T-helper 22 cell (primary cell): Measurements from ENCODE around the gene STT3A.
"Not testable (repeated sequence)": the region's sequence is repeated elsewhere in the genome, so short reads cannot be mapped to it uniquely, and the experiment has no call there.

ENCODE experiments used
- DNase-seq: peaks from one replicate; pipeline ENCODE4 v3.0.0-alpha.2; 2020; ENCODE audit warnings: low read depth

The STT3A gene

GRCh38 chr11:125592305-125593113 is at the start of gene STT3A:
STT3A (plus strand) TSS chr11:125592852; CDS start chr11:125595916, 3,064 bp downstream.
- DNase-seq: peak; percentile 98

GRCh38 chr11:125550780-125551179 is 41.9 kb upstream of the STT3A start:
- DNase-seq: no peak

GRCh38 chr11:125551835-125552342 is 40.8 kb upstream of the STT3A start:
- DNase-seq: no peak

- no peak for DNase-seq
These were observed 39.7 kb upstream of the STT3A start for GRCh38 chr11:125552927-125553326.

DNA sequence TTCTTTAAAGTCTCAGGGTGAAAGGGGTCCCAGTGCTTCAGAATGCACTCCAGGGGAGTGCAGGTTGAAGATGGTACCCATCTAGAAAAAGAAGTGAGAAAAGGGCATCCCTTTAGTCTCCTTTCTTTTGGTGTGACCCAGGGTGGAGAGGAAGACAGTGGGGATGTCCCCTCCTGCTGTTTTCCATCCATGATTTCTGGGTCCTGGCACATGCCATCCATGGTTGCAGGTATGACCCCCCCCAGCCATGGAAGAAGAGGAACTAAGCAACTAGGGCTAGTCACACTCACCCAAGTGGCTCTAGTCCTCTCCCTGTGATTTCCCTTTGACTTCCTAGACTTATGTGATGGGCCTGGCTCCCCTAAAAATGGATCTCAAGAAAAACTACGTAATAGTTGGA is 39.3 kb upstream of the STT3A start:
- DNase-seq: no peak

DNA sequence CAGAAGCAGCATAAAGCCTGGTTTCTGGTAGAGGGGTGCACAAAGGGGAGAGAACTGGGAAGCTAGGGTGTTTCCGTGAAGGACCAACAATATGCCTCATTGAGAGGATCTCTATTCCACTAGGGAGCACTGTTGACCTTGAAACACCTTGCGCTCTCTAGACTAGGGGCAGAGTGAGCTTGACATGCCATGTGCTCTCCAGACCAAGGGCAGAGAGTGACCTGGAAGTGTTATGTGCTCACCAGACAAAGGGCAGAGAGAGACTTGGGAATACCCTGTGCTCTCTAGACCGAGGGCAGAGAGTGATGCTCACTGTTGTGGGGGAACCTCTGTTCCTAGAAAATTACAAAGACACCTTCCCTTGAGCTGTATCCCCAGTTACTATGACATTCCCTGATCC is 38.6 kb upstream of the STT3A start:
- DNase-seq: no peak

GRCh38 chr11:125559888-125560287 is 32.8 kb upstream of the STT3A start:
- DNase-seq: no peak

- DNase-seq: no peak
These were observed 30.7 kb upstream of the STT3A start for GRCh38 chr11:125561924-125562323.

GRCh38 chr11:125562430-125562829 is 30.2 kb upstream of the STT3A start:
- DNase-seq: no peak

GRCh38 chr11:125564357-125564756 is 28.3 kb upstream of the STT3A start:
- no peak for DNase-seq

DNA sequence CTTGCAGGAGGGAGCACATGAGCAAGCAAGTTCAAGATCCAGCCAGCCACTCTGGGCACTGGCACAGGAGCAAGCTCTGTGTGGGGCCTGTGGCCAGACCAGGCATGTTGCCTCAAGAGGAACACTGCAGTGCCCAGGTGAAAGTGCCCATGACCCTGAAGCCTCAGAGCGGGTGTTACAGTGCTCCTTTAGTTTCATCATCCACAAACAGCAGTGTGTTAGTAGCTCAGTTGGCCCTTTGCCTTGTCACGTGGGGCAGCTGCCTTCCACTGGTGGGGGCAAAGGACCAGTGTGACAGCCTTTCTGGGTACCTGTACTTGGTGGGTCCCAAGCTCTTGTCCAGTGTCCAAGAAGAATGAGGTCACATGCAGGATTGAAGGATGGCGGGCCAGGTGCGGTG is 26.4 kb upstream of the STT3A start:
- no peak for DNase-seq

DNA sequence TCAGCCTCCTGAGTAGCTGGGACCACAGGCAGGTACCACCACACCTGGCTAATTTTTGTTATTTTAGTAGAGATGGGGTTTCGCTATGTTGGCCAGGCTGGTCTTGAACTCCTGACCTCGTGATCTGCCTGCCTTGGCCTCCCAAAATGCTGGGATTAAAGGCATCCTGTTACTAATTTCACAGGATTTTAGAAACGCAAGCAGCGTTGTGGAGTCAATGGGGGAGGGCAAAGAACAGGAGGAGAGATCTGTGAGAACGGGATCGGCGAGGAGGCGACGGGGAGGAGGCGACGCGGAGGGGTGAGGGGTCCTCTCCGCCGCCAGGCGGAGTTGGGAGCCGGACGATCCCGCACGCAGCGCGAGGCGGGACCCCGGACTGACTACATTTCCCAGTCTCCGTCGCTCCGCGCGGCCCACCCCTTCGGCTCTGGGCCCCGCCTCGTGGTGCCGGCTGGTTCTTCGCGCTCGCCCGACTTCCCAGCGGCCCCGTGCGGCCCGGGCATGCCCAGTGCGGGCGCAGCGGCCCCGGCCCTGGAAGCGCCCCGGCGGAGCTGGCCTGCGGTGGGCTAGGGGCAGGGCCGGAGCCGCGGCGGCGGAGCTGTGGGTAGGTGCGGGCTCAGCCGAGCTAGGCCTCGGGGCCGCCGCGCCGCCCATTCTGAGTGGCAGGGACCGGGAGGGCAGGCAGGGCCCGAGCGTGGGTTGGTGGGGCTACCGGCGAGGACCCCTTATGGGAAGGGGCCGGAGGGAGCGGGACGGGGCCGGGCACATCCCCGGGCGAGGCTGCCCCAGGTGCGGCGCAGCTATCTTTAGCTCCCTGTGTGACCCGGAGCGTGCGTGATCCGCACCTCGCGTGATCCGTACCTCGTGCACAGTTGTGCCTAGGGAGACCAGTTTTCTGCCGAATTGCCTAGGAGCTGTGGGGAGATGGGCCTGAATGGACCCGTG is 23.4 kb upstream of the STT3A start, which contains the start of gene EI24:
TSS of gene EI24 (plus strand) at position 508 of the 945 bp plus-strand sequence. CDS start 3,051 bp downstream, outside the sequence.
- peak; percentile 78 for DNase-seq

DNA sequence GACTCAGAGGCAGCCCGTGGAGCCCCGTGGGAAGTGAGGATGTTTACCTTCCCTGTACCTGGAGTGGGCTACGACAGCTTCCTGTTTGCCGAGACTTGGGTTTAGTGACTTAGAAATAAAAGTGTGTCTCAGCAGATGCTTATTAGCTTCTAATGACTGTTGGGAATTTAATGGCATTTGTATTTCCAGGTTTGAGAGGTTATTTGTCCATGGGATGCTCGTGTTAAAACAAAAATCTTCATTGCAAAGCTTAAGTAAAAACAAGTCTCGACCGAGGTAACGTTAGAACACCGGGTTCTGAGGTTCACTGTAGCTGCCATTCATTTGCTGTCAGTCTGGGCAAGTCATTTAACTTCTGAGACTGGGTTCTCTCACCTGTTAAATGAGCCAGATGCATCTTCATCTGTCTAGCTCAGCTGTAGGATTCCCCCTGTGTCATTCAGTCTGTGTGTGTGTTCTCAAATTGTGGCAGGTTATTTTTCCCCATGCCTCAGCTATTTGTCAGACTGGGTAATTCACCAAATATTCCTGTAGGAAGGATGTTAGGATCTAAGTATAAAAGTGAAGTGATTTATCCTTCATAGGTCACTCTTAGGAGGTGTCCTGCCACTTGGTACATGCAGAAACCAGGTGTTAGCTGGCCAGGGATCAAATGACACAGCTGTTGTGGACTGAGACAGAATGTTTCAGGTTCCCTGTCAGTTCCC is 22.6 kb upstream of the STT3A start:
- no peak for DNase-seq

GRCh38 chr11:125570952-125571351 is 21.7 kb upstream of the STT3A start:
- DNase-seq: no peak

DNA sequence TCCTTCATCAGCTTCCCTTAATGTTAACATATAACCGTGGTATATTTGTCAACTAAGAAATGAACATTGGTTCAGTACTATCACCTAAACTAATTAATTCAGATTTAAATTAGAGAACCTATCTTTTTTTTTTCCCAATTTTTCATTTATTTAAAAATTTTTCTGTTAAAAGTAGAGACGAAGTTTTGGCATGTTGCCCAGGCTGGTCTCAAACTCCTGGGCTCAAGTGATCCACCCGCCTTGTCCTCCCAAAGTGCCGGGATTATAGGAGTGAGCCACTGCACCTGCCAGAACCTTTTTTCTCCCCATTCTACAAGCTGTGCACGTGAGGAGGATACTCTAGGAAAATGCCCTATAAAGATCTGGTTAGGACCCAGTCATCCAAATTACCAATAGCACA is 19.7 kb upstream of the STT3A start:
- DNase-seq: no peak

DNA sequence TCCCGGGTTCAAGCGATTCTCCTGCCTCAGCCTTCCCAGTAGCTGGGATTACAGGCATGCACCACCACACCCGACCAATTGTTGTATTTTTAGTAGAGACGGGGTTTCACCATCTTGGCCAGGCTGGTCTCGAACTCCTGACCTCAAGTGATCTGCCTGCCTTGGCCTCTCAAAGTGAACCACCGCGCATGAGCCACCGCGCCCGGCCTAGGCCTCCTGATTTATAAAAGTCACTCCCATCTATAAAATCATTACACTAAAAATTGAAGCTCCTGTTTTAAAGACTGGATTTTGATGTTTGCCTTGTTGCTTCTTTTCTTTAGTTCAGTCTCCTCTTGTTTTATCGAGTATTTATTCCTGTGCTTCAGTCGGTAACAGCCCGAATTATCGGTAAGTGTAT is 15.5 kb upstream of the STT3A start:
- DNase-seq: not testable (repeated sequence)

DNA sequence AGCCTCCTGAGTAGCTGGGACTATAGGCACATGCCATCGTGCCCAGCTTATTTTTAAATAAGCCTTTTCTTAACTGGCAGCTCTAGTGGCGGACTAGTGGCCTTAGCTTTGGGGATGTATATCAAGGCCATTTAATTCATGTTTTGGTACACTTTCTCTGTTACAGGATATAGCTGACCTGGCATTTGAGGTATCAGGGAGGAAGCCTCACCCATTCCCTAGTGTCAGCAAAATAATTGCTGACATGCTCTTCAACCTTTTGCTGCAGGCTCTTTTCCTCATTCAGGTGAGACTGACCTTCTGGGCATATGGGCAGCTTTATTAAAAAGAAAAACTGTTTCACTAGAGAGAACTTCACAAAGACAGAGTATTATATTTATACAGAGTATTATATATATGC is 13.9 kb upstream of the STT3A start:
- DNase-seq: no peak

DNA sequence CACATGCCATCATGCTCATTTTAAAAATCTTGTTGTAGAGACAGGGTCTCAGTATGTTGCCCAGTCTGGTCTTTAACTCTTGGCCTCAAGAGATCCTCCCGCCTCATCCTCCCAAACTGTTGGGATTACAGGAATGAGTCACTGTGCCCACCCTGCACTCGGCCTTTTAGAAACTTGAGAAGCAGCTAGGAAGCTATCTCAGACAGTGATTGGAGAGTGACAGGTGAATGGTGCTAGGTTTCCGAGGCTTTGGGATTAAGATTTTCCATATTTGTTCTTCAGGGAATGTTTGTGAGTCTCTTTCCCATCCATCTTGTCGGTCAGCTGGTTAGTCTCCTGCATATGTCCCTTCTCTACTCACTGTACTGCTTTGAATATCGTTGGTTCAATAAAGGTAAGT is 12.8 kb upstream of the STT3A start:
- DNase-seq: no peak

DNA sequence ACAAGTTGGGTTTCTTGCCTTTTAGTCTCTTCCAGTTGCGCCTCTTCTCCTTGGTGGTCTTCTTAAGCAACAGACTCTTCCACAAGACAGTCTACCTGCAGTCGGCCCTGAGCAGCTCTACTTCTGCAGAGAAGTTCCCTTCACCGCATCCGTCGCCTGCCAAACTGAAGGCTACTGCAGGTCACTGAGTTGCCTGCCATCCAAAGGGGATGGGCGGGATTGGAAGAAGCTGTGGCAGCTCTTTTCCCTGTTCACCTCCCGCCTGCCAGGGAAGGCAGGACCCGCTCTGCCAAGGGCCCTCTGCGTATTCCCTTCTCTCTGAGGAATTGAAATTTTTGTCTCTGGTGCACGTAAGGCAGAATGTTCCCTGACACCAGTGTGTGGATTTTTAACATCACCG is 9.2 kb upstream of the STT3A start:
- DNase-seq: no peak

DNA sequence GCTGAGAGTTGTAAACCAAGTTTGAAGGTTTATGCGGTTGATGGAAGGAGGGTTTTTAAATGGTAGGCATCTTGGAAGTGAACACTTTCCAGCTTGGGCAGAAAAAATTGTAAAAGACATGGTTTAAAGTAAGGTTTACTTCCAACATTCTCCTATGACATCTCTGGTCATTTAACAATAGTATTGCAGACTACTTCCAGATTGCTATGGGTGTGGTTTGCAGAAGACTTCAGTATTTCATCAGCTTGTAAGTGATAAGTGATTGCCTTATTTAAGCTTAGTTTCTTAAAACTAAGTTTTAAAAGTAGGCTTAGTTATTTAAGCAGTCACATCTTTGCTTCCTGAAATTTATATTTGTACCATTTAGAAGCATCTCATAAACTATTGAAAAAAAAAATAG is 7.2 kb upstream of the STT3A start:
- DNase-seq: no peak

DNA sequence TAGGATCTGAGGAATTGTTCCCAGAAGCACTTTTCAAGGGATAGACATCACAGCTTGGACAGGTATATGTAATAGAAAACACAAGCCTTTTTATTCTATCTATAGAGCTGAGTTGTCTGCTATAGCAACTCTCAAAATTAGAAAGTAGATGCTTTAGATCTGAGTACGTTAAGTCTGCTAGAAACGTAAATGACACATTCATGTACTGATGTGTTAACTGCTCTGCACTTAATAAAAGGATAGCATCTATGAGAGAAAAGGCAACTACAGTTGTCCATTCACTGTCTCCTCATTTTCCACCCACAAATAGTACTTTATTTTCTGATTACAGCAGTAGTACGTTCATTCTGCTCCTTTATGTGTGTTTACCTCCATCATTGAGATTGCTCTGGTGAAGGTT is 6.0 kb upstream of the STT3A start:
- DNase-seq: no peak

DNA sequence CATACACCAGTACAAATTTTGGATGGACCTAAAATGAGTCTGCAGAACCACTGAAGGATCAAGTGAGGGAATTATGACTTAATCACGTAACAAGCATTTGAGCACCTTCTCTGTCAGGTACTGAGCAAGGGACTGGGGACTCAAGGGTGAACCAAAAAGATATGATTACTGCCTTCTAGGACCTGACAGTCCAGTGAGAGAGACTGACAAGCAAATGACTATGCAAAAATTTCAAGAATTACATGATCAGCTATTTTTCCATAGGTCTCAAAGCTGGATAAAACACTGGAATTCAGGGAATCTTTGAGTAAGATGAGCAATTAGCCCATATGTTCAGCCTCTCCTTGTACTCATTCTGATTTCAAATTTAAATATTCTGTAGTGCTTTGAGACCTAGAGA is 5.2 kb upstream of the STT3A start:
- no peak for DNase-seq
